Osteocyte (in vitro differentiated cells): ENCODE measurements around the gene AFF3. TPM values are rescaled to one million over a fixed set of nuclear protein-coding genes. Genes with fewer than 3 reads are reported as not detected.

Experiments used
- DNase-seq: peaks from one replicate; pipeline ENCODE4 v3.0.0; 2021; ENCODE audit warnings: mixed read lengths; ENCODE audit not compliant: unreplicated experiment; ENCODE audit errors: extremely low spot score
- H3K27ac Mint-ChIP-seq: one replicate; pipeline ENCODE4 v1.8.0; 2021; ENCODE audit warnings: mild to moderate bottlenecking, mixed read lengths; ENCODE audit not compliant: unreplicated experiment
- H3K27me3 Mint-ChIP-seq: one replicate; pipeline ENCODE4 v1.8.0; 2021; ENCODE audit warnings: mixed read lengths; ENCODE audit not compliant: unreplicated experiment
- H3K36me3 Mint-ChIP-seq: one replicate; pipeline ENCODE4 v1.8.0; 2021; ENCODE audit warnings: mixed read lengths; ENCODE audit not compliant: unreplicated experiment
- H3K4me1 Mint-ChIP-seq: one replicate; pipeline ENCODE4 v1.8.0; 2021; ENCODE audit warnings: mixed read lengths; ENCODE audit not compliant: unreplicated experiment
- H3K4me3 Mint-ChIP-seq: one replicate; pipeline ENCODE4 v1.8.0; 2021; ENCODE audit warnings: mild to moderate bottlenecking, moderate library complexity, mixed read lengths; ENCODE audit not compliant: unreplicated experiment
- H3K9me3 Mint-ChIP-seq: one replicate; pipeline ENCODE4 v1.8.0; 2021; ENCODE audit warnings: mixed read lengths; ENCODE audit not compliant: unreplicated experiment
- total RNA-seq: library from RNA; stranded (reverse); gene quantifications from 2 replicates; pipeline ENCODE4 v1.2.1, GENCODE V29; 2021
- TF ChIP-seq, protein P1 (sequence below): fragments of 200-600 bp; sonication (generic); IDR thresholded peaks from 2 replicates; pipeline ENCODE4 v1.5.0; 2021; ENCODE audit warnings: antibody characterized with exemption, mild to moderate bottlenecking, moderate library complexity

The AFF3 gene
- total RNA-seq, 1 donor from 2014 or later: 248 TPM

DNA sequence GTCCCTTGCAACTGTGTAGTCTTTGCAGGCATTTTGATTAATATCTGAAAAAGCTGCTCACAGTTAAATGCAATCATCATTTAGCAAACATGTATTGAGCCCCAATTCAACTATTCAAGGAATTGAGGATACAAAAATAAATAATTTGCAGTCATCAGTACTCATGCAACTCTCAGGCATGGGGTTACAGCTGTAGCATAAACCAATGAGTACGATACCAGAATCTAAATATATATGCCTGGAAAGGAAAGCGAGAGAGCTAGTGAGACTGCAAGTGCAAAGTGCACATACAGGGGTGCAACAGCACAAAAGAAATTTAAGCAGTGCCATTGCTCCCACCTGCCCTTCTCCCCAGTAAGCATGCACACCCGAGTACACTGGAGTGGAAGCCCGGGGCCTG lies 216.4 kb downstream of the AFF3 start:
- no peaks in the 10 kb centered on the region for H3K27me3 Mint-ChIP-seq
- TF ChIP-seq, protein P1, sequence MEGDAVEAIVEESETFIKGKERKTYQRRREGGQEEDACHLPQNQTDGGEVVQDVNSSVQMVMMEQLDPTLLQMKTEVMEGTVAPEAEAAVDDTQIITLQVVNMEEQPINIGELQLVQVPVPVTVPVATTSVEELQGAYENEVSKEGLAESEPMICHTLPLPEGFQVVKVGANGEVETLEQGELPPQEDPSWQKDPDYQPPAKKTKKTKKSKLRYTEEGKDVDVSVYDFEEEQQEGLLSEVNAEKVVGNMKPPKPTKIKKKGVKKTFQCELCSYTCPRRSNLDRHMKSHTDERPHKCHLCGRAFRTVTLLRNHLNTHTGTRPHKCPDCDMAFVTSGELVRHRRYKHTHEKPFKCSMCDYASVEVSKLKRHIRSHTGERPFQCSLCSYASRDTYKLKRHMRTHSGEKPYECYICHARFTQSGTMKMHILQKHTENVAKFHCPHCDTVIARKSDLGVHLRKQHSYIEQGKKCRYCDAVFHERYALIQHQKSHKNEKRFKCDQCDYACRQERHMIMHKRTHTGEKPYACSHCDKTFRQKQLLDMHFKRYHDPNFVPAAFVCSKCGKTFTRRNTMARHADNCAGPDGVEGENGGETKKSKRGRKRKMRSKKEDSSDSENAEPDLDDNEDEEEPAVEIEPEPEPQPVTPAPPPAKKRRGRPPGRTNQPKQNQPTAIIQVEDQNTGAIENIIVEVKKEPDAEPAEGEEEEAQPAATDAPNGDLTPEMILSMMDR: no peak
- peaks cover 47% of the 10 kb centered on the region for H3K36me3 Mint-ChIP-seq
- peaks cover 17% of the 10 kb centered on the region for H3K9me3 Mint-ChIP-seq
- peaks cover 5% of the 10 kb centered on the region for H3K4me1 Mint-ChIP-seq
- no peak overlapping the region for H3K27ac Mint-ChIP-seq
- no peak overlapping the region for H3K4me3 Mint-ChIP-seq
- DNase-seq: no peak

DNA sequence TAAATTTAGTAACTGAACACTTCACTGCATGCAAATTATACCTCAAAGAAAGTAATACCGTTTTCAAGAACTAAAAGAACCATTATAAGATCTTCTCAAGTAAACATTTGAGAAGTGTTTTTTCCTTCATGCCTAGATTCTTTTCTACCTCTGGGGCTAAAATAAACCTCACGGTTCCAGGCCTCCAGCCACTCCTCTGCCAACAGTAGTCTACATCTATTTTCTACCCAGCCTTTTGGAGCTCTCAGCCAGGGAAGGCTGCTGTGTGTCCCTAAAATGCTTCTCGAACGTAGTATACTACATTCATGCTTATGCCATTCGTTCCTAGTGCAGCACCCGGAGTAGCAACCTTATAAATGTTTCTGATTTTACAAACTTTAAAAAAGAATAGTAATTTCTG lies 219.7 kb downstream of the AFF3 start:
- Mint-ChIP-seq H3K4me3 (no peak overlapping the region), H3K27ac (no peak overlapping the region), H3K4me1 (peaks cover 15% of the 10 kb centered on the region), H3K9me3 (peaks cover 29% of the 10 kb centered on the region), H3K36me3 (peaks cover 48% of the 10 kb centered on the region), H3K27me3 (no peaks in the 10 kb centered on the region)
- no peak for DNase-seq
- TF ChIP-seq, protein P1: no peak

DNA sequence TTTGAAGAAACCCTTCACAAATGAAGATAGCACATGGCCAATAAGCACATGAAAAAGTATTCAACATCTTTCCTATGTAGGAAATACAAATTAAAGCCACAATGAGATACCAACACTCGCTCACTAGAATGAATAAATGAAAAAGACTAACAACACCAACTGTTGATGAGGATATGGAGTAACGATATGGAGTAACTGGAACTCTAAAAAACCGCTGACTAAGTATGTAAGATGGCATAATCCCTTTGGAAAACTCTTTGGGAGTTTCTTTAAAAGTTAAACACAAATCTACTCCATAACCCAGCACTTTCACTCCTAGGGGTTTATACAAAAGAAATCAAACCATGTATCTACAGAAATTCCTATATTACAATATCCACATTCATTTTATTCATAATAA lies 220.5 kb downstream of the AFF3 start:
- H3K36me3 Mint-ChIP-seq: peaks cover 46% of the 10 kb centered on the region
- H3K4me3 Mint-ChIP-seq: no peak overlapping the region
- peaks cover 29% of the 10 kb centered on the region for H3K9me3 Mint-ChIP-seq
- no peaks in the 10 kb centered on the region for H3K27me3 Mint-ChIP-seq
- peaks cover 15% of the 10 kb centered on the region for H3K4me1 Mint-ChIP-seq
- DNase-seq: no peak
- TF ChIP-seq, protein P1: no peak
- H3K27ac Mint-ChIP-seq: no peak overlapping the region

DNA sequence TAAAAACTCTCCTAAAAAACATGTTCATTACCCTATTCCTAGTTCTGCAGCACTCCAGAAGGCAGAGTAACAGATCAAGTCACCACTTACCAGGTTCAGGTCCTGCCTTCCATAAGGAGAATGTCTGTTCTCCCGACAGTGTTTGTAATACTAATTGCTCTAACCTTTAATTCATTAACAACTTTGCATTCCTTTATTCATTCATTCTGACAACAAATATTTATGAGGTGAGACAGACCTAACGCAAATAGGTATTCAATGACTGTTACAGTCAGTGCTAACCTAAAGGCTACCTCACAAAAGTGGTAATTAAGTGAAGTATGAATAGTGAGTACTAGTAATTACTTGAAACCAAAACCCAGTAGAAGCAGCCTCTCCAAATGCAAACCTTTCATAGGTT lies 224.0 kb downstream of the AFF3 start:
- no peak overlapping the region for H3K4me3 Mint-ChIP-seq
- H3K36me3 Mint-ChIP-seq: peaks cover 47% of the 10 kb centered on the region
- H3K27me3 Mint-ChIP-seq: no peaks in the 10 kb centered on the region
- no peak for DNase-seq
- H3K9me3 Mint-ChIP-seq: peaks cover 29% of the 10 kb centered on the region
- H3K4me1 Mint-ChIP-seq: peaks cover 11% of the 10 kb centered on the region
- TF ChIP-seq, protein P1: no peak
- no peak overlapping the region for H3K27ac Mint-ChIP-seq

DNA sequence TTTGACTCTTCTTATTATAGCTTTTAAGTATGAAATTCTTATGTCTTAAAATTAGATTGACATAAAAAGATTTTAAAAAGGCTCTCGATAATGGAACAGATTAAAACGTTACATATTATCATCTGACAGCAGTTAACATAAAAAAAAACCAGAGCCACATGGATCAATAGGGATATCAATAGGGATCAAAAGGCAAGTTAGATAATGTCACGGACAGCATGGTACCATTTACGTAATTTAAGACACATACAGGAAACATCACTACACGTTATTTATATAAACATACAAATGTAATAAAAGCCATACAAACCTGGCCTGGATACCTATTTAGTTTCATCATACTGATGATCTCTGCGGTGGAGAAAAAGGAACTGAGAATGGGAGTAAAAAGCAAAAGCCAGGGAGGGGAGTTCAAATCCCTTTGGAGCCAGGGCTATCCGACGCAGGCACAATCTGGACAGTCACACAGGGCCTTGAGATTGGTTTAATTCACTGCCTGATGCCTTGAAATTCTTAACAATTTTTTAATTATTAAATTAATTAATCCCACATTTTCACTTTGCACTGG lies 227.2 kb downstream of the AFF3 start:
- Mint-ChIP-seq H3K27ac (no peak overlapping the region), H3K9me3 (peaks cover 6% of the 10 kb centered on the region), H3K4me1 (peaks cover 26% of the 10 kb centered on the region), H3K27me3 (no peaks in the 10 kb centered on the region), H3K36me3 (peaks cover 29% of the 10 kb centered on the region), H3K4me3 (no peak overlapping the region)
- no peak for DNase-seq
- TF ChIP-seq, protein P1: no peak
